Progenitor cell of endocrine pancreas (in vitro differentiated cells): Measurements from ENCODE around the gene CNTLN. TPM values are rescaled to one million over a fixed set of nuclear protein-coding genes. Genes with fewer than 3 reads are reported as not detected.
"Not testable (repeated sequence)": the region's sequence is repeated elsewhere in the genome, so short reads cannot be mapped to it uniquely, and the experiment has no call there.

Source experiments
- DNase-seq: peaks from one replicate; pipeline ENCODE4 v3.0.0; 2021; ENCODE audit warnings: low spot score; ENCODE audit not compliant: unreplicated experiment
- H3K27ac Mint-ChIP-seq: 2 replicates; pipeline ENCODE4 v1.8.0; 2021; ENCODE audit warnings: mild to moderate bottlenecking, moderate library complexity, mixed read lengths
- H3K27me3 Mint-ChIP-seq: 2 replicates; pipeline ENCODE4 v1.8.0; 2021; ENCODE audit warnings: mixed read lengths
- H3K36me3 Mint-ChIP-seq: 2 replicates; pipeline ENCODE4 v1.8.0; 2022; ENCODE audit warnings: mixed read lengths; ENCODE audit not compliant: insufficient read depth
- H3K4me1 Mint-ChIP-seq: 2 replicates; pipeline ENCODE4 v1.8.0; 2021; ENCODE audit warnings: low read depth, mixed read lengths
- H3K4me3 Mint-ChIP-seq: 2 replicates; pipeline ENCODE4 v1.8.0; 2021; ENCODE audit warnings: low read depth, mild to moderate bottlenecking, moderate library complexity, mixed read lengths
- H3K9me3 Mint-ChIP-seq: 2 replicates; pipeline ENCODE4 v1.8.0; 2021; ENCODE audit warnings: low read depth, mixed read lengths
- total RNA-seq: library from RNA; stranded (reverse); gene quantifications from 2 replicates; pipeline ENCODE4 v1.2.1, GENCODE V29; 2021
- TF ChIP-seq, protein P1 (sequence below): fragments of 200-600 bp; sonication (generic); IDR thresholded peaks from one replicate; pipeline ENCODE4 v1.5.0; 2021; ENCODE audit warnings: antibody characterized with exemption, mild to moderate bottlenecking; ENCODE audit not compliant: unreplicated experiment

CNTLN gene
- total RNA-seq, 1 donor from 2014 or later: 7.8 TPM

- no peaks in the 10 kb centered on the region for H3K4me1 Mint-ChIP-seq
- H3K9me3 Mint-ChIP-seq: no peaks in the 10 kb centered on the region
- no peak overlapping the region for H3K27ac Mint-ChIP-seq
- TF ChIP-seq, protein P1, sequence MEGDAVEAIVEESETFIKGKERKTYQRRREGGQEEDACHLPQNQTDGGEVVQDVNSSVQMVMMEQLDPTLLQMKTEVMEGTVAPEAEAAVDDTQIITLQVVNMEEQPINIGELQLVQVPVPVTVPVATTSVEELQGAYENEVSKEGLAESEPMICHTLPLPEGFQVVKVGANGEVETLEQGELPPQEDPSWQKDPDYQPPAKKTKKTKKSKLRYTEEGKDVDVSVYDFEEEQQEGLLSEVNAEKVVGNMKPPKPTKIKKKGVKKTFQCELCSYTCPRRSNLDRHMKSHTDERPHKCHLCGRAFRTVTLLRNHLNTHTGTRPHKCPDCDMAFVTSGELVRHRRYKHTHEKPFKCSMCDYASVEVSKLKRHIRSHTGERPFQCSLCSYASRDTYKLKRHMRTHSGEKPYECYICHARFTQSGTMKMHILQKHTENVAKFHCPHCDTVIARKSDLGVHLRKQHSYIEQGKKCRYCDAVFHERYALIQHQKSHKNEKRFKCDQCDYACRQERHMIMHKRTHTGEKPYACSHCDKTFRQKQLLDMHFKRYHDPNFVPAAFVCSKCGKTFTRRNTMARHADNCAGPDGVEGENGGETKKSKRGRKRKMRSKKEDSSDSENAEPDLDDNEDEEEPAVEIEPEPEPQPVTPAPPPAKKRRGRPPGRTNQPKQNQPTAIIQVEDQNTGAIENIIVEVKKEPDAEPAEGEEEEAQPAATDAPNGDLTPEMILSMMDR: no peak
- no peaks in the 10 kb centered on the region for H3K36me3 Mint-ChIP-seq
- no peak overlapping the region for H3K4me3 Mint-ChIP-seq
- no peak for DNase-seq
- H3K27me3 Mint-ChIP-seq: no peaks in the 10 kb centered on the region
These were observed 260.2 kb downstream of the CNTLN start for GRCh38 chr9:17394881-17395510.

DNA sequence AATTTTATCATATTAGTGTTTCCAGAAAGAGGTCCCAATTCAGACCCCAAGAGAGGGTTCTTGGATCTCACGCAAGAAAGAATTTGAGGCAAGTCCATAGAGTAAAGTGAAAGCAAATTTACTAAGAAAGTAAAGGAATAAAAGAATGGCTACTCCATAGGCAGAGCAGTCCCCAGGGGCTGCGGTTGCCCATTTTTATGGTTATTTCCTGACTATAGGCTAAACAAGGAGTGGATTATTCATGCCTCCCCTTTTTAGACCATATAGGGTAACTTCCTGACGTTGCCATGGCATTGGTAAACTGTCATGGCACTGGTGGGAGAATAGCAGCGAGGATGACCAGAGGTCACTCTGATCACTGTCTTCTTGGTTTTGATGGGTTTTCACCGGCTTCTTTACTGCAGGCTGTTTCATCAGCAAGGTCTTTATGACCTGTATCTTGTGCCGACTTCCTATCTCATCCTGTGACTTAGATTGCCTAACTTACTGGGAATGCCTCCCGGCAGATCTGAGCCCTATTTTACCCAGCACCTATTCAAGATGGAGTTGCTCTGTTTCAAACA, 262.4 kb downstream of the CNTLN start:
- not testable (repeated sequence) for H3K9me3 Mint-ChIP-seq, H3K4me3 Mint-ChIP-seq, H3K36me3 Mint-ChIP-seq, H3K27ac Mint-ChIP-seq, DNase-seq, H3K27me3 Mint-ChIP-seq, H3K4me1 Mint-ChIP-seq

- Mint-ChIP-seq H3K9me3 (no peaks in the 10 kb centered on the region), H3K4me1 (no peaks in the 10 kb centered on the region), H3K36me3 (no peaks in the 10 kb centered on the region), H3K27ac (no peak overlapping the region), H3K27me3 (no peaks in the 10 kb centered on the region), H3K4me3 (no peak overlapping the region)
- no peak for DNase-seq
- TF ChIP-seq, protein P1: no peak
These were observed 263.5 kb downstream of the CNTLN start for GRCh38 chr9:17398350-17398749.

DNA sequence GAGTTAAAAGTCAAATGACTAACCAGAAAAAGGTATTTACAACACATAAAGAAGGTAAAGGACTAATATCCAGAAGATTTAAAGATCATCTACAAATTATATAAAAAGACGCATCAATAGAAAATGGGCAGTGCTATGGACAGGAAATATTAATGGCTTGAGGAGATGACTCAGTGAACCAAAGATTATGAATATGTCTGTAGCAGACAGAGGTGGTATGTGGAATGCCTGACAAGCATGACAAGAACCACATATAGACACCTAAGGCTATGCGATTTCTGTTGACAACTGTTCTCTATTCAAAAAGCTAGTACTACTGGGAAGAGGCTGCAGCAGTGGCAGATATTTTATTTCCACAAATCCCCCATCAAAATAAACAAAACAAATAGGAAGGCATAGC, 267.0 kb downstream of the CNTLN start:
- H3K4me3 Mint-ChIP-seq: no peak overlapping the region
- H3K36me3 Mint-ChIP-seq: no peaks in the 10 kb centered on the region
- H3K4me1 Mint-ChIP-seq: no peaks in the 10 kb centered on the region
- TF ChIP-seq, protein P1: no peak
- H3K27me3 Mint-ChIP-seq: no peaks in the 10 kb centered on the region
- no peak overlapping the region for H3K27ac Mint-ChIP-seq
- no peak for DNase-seq
- no peaks in the 10 kb centered on the region for H3K9me3 Mint-ChIP-seq

GRCh38 chr9:17402309-17402708, 267.5 kb downstream of the CNTLN start:
- no peaks in the 10 kb centered on the region for H3K36me3 Mint-ChIP-seq
- no peaks in the 10 kb centered on the region for H3K27me3 Mint-ChIP-seq
- H3K27ac Mint-ChIP-seq: no peak overlapping the region
- no peaks in the 10 kb centered on the region for H3K4me1 Mint-ChIP-seq
- DNase-seq: no peak
- TF ChIP-seq, protein P1: peak; percentile 11
- no peak overlapping the region for H3K4me3 Mint-ChIP-seq
- no peaks in the 10 kb centered on the region for H3K9me3 Mint-ChIP-seq

DNA sequence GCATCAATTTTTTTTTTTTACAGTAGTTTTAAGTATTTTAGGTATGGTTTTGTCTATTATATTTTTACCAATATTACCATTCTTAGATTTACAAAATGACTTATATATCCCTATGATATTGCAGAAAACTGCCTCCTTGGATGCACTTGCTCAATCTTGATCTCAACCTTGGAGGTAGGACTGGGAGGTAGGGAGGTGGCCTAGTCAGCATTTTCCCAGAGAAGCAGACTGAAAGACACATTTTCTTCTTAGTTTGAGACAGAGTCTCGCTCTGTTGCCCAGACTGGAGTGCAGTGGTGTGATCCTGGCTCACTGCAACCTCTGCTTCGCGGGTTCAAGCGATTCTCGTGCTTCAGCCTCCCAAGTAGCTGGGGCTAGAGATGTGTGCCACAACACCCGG, 268.7 kb downstream of the CNTLN start:
- Mint-ChIP-seq H3K27ac (no peak overlapping the region), H3K4me1 (no peaks in the 10 kb centered on the region), H3K27me3 (no peaks in the 10 kb centered on the region), H3K4me3 (no peak overlapping the region), H3K36me3 (no peaks in the 10 kb centered on the region), H3K9me3 (no peaks in the 10 kb centered on the region)
- DNase-seq: no peak
- TF ChIP-seq, protein P1: no peak
